Vagina (tissue), 2 donors: ENCODE measurements around the gene C9orf43. TPM values are rescaled to one million over a fixed set of nuclear protein-coding genes. Genes with fewer than 3 reads are reported as not detected.

Experiments used
- DNase-seq, 2 donors: peaks; one replicate each; pipeline ENCODE4 v3.0.0-alpha.2; 2017; ENCODE audit errors: extremely low spot score in 2 of 2
- H3K27ac ChIP-seq: fragments of 200-600 bp; sonication (generic); one replicate; pipeline ENCODE4 v1.5.1; 2019
- H3K27me3 ChIP-seq: fragments of 200-600 bp; sonication (generic); one replicate; pipeline ENCODE4 v1.5.1; 2019
- H3K36me3 ChIP-seq, 2 donors: fragments of 200-600 bp; sonication (generic); one replicate each; pipeline ENCODE4 v1.5.1; 2017 to 2019
- H3K4me1 ChIP-seq: fragments of 200-600 bp; sonication (generic); one replicate; pipeline ENCODE4 v1.5.1; 2019
- H3K4me3 ChIP-seq, 2 donors: fragments of 200-600 bp; sonication (generic); 1 replicate in 1 of 2; 2 replicates in 1 of 2; pipeline ENCODE4 v1.5.1; 2016 to 2019
- H3K9me3 ChIP-seq: fragments of 200-600 bp; sonication (generic); one replicate; pipeline ENCODE4 v1.5.1; 2019
- POLR2A ChIP-seq, 2 donors: fragments of 450-650 bp; IDR thresholded peaks; one replicate each; pipeline ENCODE4 v1.6.1; 2017; ENCODE audit warnings: antibody characterized with exemption in 2 of 2, mild to moderate bottlenecking in 2 of 2, moderate library complexity in 2 of 2
- POLR2AphosphoS5 ChIP-seq, 2 donors: sonication (generic); formaldehyde crosslinking; IDR thresholded peaks; one replicate each; pipeline ENCODE4 v1.9.0; 2017; ENCODE audit warnings: antibody characterized with exemption in 2 of 2, mild to moderate bottlenecking in 2 of 2, low read depth in 1 of 2; ENCODE audit not compliant: insufficient read depth in 1 of 2
- intact Hi-C: fragments of 100-400 bp; cut with DNase I; formaldehyde crosslinking; loops from one replicate; pipeline ENCODE4 v1.15.1; 2023
- total RNA-seq: library from RNA; depleted of rRNA; stranded (reverse); fragments of >200 nt; gene quantifications from one replicate; pipeline ENCODE4 v1.2.3, GENCODE V29; 2016
- TF ChIP-seq, protein P1 (sequence below), 3 experiments: fragments of 450-650 bp in 2 of 3; fragments of 200-600 bp in 1 of 3; sonication (generic) in 1 of 3; IDR thresholded peaks; one replicate each; pipeline ENCODE4 v1.5.1; 2017 to 2019; ENCODE audit warnings: antibody characterized with exemption in 3 of 3, mild to moderate bottlenecking in 2 of 3, moderate library complexity in 2 of 3

C9orf43 gene
- total RNA-seq, 1 donor from 2014 or later = not detected

- Histone ChIP-seq H3K36me3 (peaks cover 0 to 33% of the 10 kb centered on the region in 2 donors), H3K27me3 (no peaks in the 10 kb centered on the region), H3K9me3 (no peaks in the 10 kb centered on the region), H3K4me3 (no peak overlapping the region), H3K4me1 (no peaks in the 10 kb centered on the region), H3K27ac (no peak overlapping the region)
- TF ChIP-seq POLR2AphosphoS5 (IDR thresholded peaks at IDR 0.05; ENCODE audit: insufficient read depth in 1 of 2, low read depth in 1 of 2) (no peak), POLR2A (IDR thresholded peaks at IDR 0.05) (no peak)
- TF ChIP-seq, protein P1, sequence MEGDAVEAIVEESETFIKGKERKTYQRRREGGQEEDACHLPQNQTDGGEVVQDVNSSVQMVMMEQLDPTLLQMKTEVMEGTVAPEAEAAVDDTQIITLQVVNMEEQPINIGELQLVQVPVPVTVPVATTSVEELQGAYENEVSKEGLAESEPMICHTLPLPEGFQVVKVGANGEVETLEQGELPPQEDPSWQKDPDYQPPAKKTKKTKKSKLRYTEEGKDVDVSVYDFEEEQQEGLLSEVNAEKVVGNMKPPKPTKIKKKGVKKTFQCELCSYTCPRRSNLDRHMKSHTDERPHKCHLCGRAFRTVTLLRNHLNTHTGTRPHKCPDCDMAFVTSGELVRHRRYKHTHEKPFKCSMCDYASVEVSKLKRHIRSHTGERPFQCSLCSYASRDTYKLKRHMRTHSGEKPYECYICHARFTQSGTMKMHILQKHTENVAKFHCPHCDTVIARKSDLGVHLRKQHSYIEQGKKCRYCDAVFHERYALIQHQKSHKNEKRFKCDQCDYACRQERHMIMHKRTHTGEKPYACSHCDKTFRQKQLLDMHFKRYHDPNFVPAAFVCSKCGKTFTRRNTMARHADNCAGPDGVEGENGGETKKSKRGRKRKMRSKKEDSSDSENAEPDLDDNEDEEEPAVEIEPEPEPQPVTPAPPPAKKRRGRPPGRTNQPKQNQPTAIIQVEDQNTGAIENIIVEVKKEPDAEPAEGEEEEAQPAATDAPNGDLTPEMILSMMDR (IDR thresholded peaks at IDR 0.05) = no peak
- intact Hi-C loops = no loop called here
- no peak for DNase-seq
Measured at GRCh38 chr9:113386571-113387393, 23.8 kb upstream of the C9orf43 start.

GRCh38 chr9:113387560-113388230 lies 22.9 kb upstream of the C9orf43 start:
- Histone ChIP-seq H3K9me3 (no peaks in the 10 kb centered on the region), H3K36me3 (peaks cover 0 to 41% of the 10 kb centered on the region in 2 donors), H3K4me1 (no peaks in the 10 kb centered on the region), H3K4me3 (no peak overlapping the region), H3K27ac (no peak overlapping the region), H3K27me3 (no peaks in the 10 kb centered on the region)
- intact Hi-C loops = no loop called here
- TF ChIP-seq POLR2A (IDR thresholded peaks at IDR 0.05) = no peak
- TF ChIP-seq POLR2AphosphoS5 (IDR thresholded peaks at IDR 0.05; ENCODE audit: insufficient read depth in 1 of 2, low read depth in 1 of 2) = no peak
- TF ChIP-seq, protein P1 (IDR thresholded peaks at IDR 0.05) = no peak
- DNase-seq = no peak

GRCh38 chr9:113388833-113389232 lies 21.7 kb upstream of the C9orf43 start:
- intact Hi-C loops = no loop called here
- H3K4me3 ChIP-seq = no peak overlapping the region
- H3K4me1 ChIP-seq = no peaks in the 10 kb centered on the region
- no peaks in the 10 kb centered on the region for H3K9me3 ChIP-seq
- no peak overlapping the region for H3K27ac ChIP-seq
- no peak for TF ChIP-seq POLR2AphosphoS5 (IDR thresholded peaks at IDR 0.05; ENCODE audit: insufficient read depth in 1 of 2, low read depth in 1 of 2)
- TF ChIP-seq, protein P1 (IDR thresholded peaks at IDR 0.05) = no peak
- TF ChIP-seq POLR2A (IDR thresholded peaks at IDR 0.05) = no peak
- peaks cover 0 to 41% of the 10 kb centered on the region in 2 donors for H3K36me3 ChIP-seq
- no peak for DNase-seq
- H3K27me3 ChIP-seq = no peaks in the 10 kb centered on the region

- Histone ChIP-seq H3K27ac (no peak overlapping the region), H3K4me3 (no peak overlapping the region), H3K27me3 (no peaks in the 10 kb centered on the region), H3K9me3 (no peaks in the 10 kb centered on the region), H3K4me1 (no peaks in the 10 kb centered on the region), H3K36me3 (peaks cover 0 to 41% of the 10 kb centered on the region in 2 donors)
- intact Hi-C loops = no loop called here
- no peak for DNase-seq
- TF ChIP-seq, protein P1 (IDR thresholded peaks at IDR 0.05) = no peak
- TF ChIP-seq POLR2A (IDR thresholded peaks at IDR 0.05) = no peak
- no peak for TF ChIP-seq POLR2AphosphoS5 (IDR thresholded peaks at IDR 0.05; ENCODE audit: insufficient read depth in 1 of 2, low read depth in 1 of 2)
Measured at GRCh38 chr9:113389451-113389850, 21.1 kb upstream of the C9orf43 start.
